HG03565 (cell line): ENCODE results near the gene SLC41A3.

Source experiments
- ATAC-seq: cut with Tn5 transposase; IDR thresholded peaks from one replicate; pipeline ENCODE4 v1.9.1; 2021; ENCODE audit warnings: mild to moderate bottlenecking, moderate library complexity; ENCODE audit not compliant: unreplicated experiment

SLC41A3 gene

GRCh38 chr3:126121074-126121473, 37.1 kb upstream of the SLC41A3 start:
- no peak for ATAC-seq

GRCh38 chr3:126119976-126120375, 36.1 kb upstream of the SLC41A3 start:
- ATAC-seq: no peak

GRCh38 chr3:126119008-126119675, 35.2 kb upstream of the SLC41A3 start:
- ATAC-seq: no peak

GRCh38 chr3:126118591-126118990, 34.7 kb upstream of the SLC41A3 start:
- ATAC-seq: no peak

- no peak for ATAC-seq
Measured at GRCh38 chr3:126117786-126118185, 33.9 kb upstream of the SLC41A3 start.

GRCh38 chr3:126117212-126117611, 33.3 kb upstream of the SLC41A3 start:
- no peak for ATAC-seq

GRCh38 chr3:126116526-126116925, 32.6 kb upstream of the SLC41A3 start:
- no peak for ATAC-seq

GRCh38 chr3:126114443-126115386, 30.8 kb upstream of the SLC41A3 start:
- no peak for ATAC-seq

- ATAC-seq: no peak
Measured at GRCh38 chr3:126113733-126114442, 30.0 kb upstream of the SLC41A3 start.

- ATAC-seq: no peak
Measured at GRCh38 chr3:126113238-126113555, 29.3 kb upstream of the SLC41A3 start.

- no peak for ATAC-seq
Measured at GRCh38 chr3:126112531-126113237, 28.8 kb upstream of the SLC41A3 start.

- ATAC-seq: no peak
Measured at GRCh38 chr3:126111566-126112475, 27.9 kb upstream of the SLC41A3 start.

GRCh38 chr3:126111126-126111551, 27.2 kb upstream of the SLC41A3 start:
- no peak for ATAC-seq

- ATAC-seq: no peak
Measured at GRCh38 chr3:126110431-126111125, 26.7 kb upstream of the SLC41A3 start.

GRCh38 chr3:126109880-126110235, 25.9 kb upstream of the SLC41A3 start:
- ATAC-seq: no peak

- ATAC-seq: no peak
Measured at GRCh38 chr3:126109146-126109879, 25.4 kb upstream of the SLC41A3 start.

- ATAC-seq: no peak
Measured at GRCh38 chr3:126108676-126109050, 24.7 kb upstream of the SLC41A3 start.

- ATAC-seq: no peak
Measured at GRCh38 chr3:126107957-126108675, 24.2 kb upstream of the SLC41A3 start.
